Nephron (organoid): Measurements from ENCODE around the gene PLCXD3.
"Not testable (repeated sequence)": the region's sequence is repeated elsewhere in the genome, so short reads cannot be mapped to it uniquely, and the experiment has no call there.

Experiments used
- H3K27ac Mint-ChIP-seq, 3 experiments: 2 replicates each; pipeline ENCODE4 v1.8.0; 2020; ENCODE audit warnings: mixed read lengths in 3 of 3, mild to moderate bottlenecking in 2 of 3, moderate library complexity in 1 of 3
- H3K27me3 Mint-ChIP-seq: 2 replicates; pipeline ENCODE4 v1.8.0; 2021; ENCODE audit warnings: low read depth, mild to moderate bottlenecking, moderate library complexity, mixed read lengths
- H3K36me3 Mint-ChIP-seq: 2 replicates; pipeline ENCODE4 v1.8.0; 2020; ENCODE audit warnings: low read depth, mixed read lengths
- H3K4me1 Mint-ChIP-seq: 2 replicates; pipeline ENCODE4 v1.8.0; 2020; ENCODE audit warnings: mixed read lengths
- H3K4me3 Mint-ChIP-seq, 3 experiments: 2 replicates each; pipeline ENCODE4 v1.8.0; 2020; ENCODE audit warnings: mild to moderate bottlenecking in 3 of 3, mixed read lengths in 3 of 3, moderate library complexity in 2 of 3
- H3K9me3 Mint-ChIP-seq: 2 replicates; pipeline ENCODE4 v1.8.0; 2020; ENCODE audit warnings: mixed read lengths
- CTCF ChIP-seq, 3 experiments: fragments of 200-600 bp; sonication (generic); IDR thresholded peaks; one replicate each; pipeline ENCODE4 v1.5.0; 2021; ENCODE audit warnings: antibody characterized with exemption in 3 of 3; ENCODE audit not compliant: unreplicated experiment in 3 of 3

The PLCXD3 gene

GRCh38 chr5:41482715-41483114 lies 27.7 kb downstream of the PLCXD3 start:
- no peaks in the 10 kb centered on the region for H3K4me1 Mint-ChIP-seq
- no peak overlapping the region for H3K27ac Mint-ChIP-seq
- no peak for TF ChIP-seq CTCF (IDR thresholded peaks at IDR 0.05; ENCODE audit: unreplicated experiment in 3 of 3)
- H3K9me3 Mint-ChIP-seq, result peaks cover 4% of the 10 kb centered on the region
- no peak overlapping the region for H3K4me3 Mint-ChIP-seq
- no peaks in the 10 kb centered on the region for H3K36me3 Mint-ChIP-seq
- no peaks in the 10 kb centered on the region for H3K27me3 Mint-ChIP-seq

GRCh38 chr5:41482173-41482572 lies 28.2 kb downstream of the PLCXD3 start:
- Mint-ChIP-seq H3K4me3 (no peak overlapping the region), H3K9me3 (peaks cover 4% of the 10 kb centered on the region), H3K4me1 (no peaks in the 10 kb centered on the region), H3K36me3 (no peaks in the 10 kb centered on the region), H3K27me3 (no peaks in the 10 kb centered on the region), H3K27ac (no peak overlapping the region)
- TF ChIP-seq CTCF (IDR thresholded peaks at IDR 0.05; ENCODE audit: unreplicated experiment in 3 of 3), result no peak

- not testable (repeated sequence) for H3K36me3 Mint-ChIP-seq, H3K27me3 Mint-ChIP-seq, H3K27ac Mint-ChIP-seq, H3K4me3 Mint-ChIP-seq, H3K4me1 Mint-ChIP-seq
- peaks cover 16% of the 10 kb centered on the region for H3K9me3 Mint-ChIP-seq
Observed at GRCh38 chr5:41471571-41472208, 38.7 kb downstream of the PLCXD3 start.

- H3K9me3 Mint-ChIP-seq, result peaks cover 3% of the 10 kb centered on the region
- H3K27ac Mint-ChIP-seq, result no peak overlapping the region
- H3K4me1 Mint-ChIP-seq, result no peaks in the 10 kb centered on the region
- H3K4me3 Mint-ChIP-seq, result no peak overlapping the region
- no peaks in the 10 kb centered on the region for H3K36me3 Mint-ChIP-seq
- no peaks in the 10 kb centered on the region for H3K27me3 Mint-ChIP-seq
- TF ChIP-seq CTCF (IDR thresholded peaks at IDR 0.05; ENCODE audit: unreplicated experiment in 3 of 3), result no peak
Observed at GRCh38 chr5:41465493-41466171, 44.8 kb downstream of the PLCXD3 start.

- no peak overlapping the region for H3K4me3 Mint-ChIP-seq
- H3K36me3 Mint-ChIP-seq, result no peaks in the 10 kb centered on the region
- no peak overlapping the region for H3K27ac Mint-ChIP-seq
- H3K27me3 Mint-ChIP-seq, result no peaks in the 10 kb centered on the region
- H3K4me1 Mint-ChIP-seq, result no peaks in the 10 kb centered on the region
- no peaks in the 10 kb centered on the region for H3K9me3 Mint-ChIP-seq
- no peak for TF ChIP-seq CTCF (IDR thresholded peaks at IDR 0.05; ENCODE audit: unreplicated experiment in 3 of 3)
Observed at GRCh38 chr5:41459557-41459956, 50.8 kb downstream of the PLCXD3 start.

GRCh38 chr5:41457094-41457493 lies 53.3 kb downstream of the PLCXD3 start:
- Mint-ChIP-seq H3K36me3 (no peaks in the 10 kb centered on the region), H3K27ac (no peak overlapping the region), H3K27me3 (no peaks in the 10 kb centered on the region), H3K9me3 (no peaks in the 10 kb centered on the region), H3K4me3 (no peak overlapping the region), H3K4me1 (no peaks in the 10 kb centered on the region)
- TF ChIP-seq CTCF (IDR thresholded peaks at IDR 0.05; ENCODE audit: unreplicated experiment in 3 of 3), result no peak
